HG02981 (cell line): Measurements from ENCODE around the gene NKX3-2.
A peak's percentile ranks its signal among the peaks of the same experiment; 100 is the strongest.

Source experiments
- ATAC-seq: cut with Tn5 transposase; IDR thresholded peaks from one replicate; pipeline ENCODE4 v1.9.1; 2021; ENCODE audit warnings: mild to moderate bottlenecking, moderate library complexity; ENCODE audit not compliant: unreplicated experiment

The NKX3-2 gene

DNA sequence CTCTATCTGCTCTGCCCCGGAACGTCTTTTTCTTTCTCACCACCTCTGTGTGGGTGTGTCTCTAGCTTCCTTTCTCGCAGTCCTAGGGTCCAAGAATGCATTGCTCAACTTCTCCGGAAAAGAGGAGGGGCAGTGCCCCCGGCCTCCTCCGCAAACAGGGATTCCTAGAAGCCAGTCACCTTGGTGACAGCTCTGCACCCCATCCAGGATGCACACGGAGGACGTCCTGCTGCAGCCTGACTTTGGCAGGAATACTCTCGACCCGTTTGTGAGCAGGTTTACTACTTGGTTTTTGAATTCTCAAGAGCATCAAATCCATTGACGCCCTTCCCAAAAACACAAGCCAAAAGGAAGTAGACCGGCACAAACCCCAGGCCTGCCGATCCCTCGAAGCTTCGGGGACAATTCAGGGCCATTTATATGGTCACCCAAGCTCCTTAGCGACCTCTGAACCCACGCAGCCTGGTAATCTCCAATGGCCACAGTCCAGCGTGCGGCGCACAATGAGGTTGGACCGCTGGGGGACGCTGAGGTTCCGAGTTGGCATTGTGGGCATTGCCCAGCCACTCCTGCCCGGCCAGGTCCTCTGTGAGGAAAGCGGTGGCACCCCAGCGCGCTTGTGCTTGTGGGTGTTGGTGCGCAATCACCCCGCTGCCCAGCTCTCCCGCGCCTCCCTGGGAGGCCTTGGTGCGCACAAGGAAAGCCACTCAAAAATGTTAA is 9.8 kb downstream of the NKX3-2 start:
- no peak for ATAC-seq

- ATAC-seq: no peak
Observed at GRCh38 chr4:13533670-13534343, 10.5 kb downstream of the NKX3-2 start.

- ATAC-seq: no peak
Observed at GRCh38 chr4:13531625-13531998, 12.7 kb downstream of the NKX3-2 start.

DNA sequence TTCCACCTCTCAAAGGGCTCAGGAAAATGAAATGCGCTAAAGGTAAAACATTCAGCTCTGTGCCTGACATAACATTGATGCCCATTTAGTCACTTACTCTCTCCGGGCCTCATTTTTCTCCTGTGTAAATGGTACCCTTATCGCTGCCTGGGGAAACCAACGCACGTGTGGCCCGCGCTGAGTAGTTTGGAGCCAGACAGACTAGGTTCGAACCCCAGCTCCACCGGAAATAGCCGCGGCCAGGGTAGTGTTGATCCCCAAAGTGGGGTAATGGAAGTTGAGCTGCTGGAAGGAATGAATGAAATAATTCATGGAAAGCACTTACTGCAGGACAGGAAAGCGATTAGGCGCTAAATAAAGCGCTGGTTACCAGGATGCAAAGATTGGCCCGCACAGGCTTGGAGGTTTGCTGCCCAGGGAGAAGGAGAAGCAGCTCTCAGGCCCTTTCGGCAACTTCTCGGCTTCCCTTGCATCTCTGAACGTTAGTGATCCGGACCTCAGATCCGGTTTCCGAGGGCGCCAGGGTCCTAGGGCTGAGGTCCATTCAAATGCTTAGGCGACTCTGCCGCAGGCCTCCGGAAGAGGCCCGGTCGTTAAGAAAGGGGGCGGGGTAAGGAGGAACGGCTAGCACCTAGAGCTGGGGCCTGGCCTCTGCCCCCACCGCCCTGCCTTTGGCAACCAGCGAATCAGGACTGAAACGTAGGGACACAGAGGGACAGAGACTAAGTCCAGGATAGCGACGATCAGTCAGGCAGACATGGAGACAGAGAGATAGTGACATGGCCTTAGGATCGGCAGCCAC is 13.3 kb downstream of the NKX3-2 start:
- ATAC-seq: no peak

GRCh38 chr4:13529128-13529919 is 15.0 kb downstream of the NKX3-2 start:
- no peak for ATAC-seq

DNA sequence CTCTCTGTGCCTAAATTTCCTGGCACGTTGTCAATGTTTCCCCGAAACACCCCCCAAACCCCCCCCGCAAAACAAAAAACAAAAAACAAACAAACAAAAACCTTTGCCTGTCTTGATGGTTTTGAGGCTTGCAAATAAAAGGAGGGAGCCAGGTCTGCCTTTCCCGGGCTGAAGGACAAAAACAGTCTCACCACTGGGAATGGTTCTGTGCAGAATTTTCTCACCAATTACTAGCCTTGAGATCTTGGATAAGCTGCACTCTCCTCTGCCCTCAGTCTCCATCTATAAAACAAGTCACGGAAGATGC is 15.5 kb downstream of the NKX3-2 start:
- no peak for ATAC-seq

DNA sequence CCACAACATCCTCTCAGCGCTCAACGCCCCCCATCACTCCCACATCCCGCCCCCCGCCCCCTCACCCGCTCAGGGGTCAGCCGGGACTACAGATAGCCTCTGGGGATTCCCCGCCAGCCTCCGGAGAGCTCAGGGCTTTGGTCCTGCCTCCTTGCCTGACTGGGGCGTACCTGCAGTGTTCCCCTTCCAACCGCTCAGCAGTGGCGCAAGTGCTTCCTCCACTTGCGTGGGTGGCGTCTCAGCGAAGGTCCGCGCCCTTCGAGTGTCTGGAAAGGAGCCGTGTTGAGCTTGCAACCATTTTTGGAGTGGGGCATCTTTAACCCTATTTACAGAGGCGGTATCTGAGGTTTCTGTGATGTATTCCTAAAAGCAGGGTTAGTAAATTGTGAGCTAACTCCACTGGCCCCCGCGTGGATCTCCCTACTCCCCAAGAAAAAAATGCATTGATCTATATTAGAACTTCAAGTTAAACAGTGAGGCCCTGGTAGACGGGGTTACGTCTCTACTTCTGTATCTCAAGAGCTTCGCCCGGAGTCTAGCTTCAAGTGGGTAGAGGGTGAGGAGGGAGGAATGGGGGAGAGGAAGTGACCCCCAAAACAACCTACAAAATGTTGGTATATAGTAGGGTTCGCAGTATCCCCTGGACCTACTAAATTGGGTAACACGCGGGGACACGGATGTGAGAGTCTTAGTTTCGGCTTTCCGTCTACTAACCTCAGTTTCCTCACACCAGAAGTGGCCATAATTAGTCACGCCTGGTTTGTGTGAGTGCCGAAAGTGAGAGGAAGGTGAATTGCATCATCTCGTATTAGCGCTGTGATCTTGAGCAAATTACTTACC is 16.1 kb downstream of the NKX3-2 start:
- ATAC-seq: peak; percentile 78

DNA sequence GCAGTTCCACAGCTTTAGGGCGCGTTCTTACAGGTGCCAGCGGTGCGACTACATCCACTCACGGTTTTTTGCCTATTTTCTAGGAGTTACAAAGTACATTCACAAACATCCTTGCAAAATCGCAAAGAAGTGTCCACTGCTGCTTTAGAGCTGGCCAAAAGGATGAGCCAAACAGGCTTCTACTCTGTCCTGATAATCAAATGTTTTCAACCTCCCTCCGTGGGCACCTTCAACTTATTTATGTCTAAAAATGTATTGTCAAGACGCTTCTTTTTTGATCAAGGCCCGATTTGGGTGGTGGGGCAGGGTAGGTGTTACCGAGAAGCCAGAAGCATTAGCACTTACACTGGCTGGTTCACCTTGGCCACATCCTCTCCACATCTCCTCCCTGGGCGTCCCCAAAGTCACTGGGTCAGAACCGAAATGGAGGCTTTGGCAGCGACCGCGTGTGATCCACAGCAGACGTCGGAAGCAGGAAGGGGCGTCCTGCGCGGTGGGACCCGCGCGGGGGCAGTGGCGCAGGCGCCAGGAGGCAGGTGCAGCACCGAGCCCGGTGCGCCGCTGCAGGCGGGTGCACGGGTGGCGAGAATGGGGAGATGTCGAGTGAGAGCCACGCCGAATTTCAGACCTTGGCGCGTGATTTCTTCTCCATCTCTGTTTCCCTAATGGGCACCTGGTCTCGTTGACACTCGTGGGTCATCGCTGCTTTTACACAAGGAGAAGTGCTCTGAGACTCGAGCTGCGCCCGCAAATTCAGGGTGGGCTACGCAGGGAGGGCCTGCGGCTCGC is 16.9 kb downstream of the NKX3-2 start:
- no peak for ATAC-seq

DNA sequence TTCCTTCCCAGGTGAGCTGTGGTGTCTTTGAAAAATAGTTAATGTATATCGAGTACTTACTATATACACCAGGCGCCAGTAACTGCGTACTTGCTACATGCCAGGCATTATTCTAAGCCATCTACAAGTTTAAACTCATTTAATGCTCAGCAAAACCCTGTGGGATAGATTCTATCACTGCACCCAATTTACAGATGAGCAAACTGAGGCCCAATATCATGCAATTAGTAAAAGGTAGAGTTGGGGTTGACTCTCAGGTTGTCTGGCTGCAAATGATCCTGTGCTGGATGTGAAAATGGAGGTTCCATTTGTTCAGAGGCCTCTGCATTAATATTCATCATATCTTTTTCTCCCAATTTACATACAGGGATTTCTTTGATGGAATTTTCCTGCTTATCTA is 17.6 kb downstream of the NKX3-2 start:
- ATAC-seq: no peak

DNA sequence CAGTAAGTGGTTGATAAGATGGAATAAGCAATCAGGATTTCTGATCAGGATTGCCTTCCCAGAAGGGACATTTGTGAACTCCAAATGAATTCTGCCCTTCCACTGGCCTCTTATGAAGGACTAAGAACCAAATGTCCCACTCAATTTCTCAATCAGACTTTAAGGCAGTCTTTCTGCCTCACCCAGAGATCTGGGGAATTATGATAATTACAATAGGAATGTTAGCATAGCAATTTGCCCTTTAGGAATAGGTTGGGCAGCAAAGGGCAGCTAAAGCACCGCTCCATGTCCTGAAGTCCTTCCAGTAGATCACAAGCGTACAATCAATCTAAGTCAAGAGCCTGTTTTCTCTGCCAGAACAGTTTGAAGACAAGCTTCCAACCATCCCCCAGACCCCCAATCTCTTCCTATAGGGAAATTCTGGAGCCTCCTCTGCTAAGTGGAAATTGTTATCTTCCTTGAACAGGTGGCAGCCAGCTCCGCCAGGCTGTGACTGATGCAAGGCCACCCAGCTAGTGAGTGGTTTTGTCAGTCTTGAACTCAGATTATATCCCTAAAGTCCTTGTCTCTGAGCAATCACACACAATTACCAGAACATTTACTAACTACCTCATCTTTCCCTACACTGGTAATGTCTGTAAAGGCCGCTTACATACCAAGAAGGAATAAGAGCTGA is 18.6 kb downstream of the NKX3-2 start:
- ATAC-seq: no peak

- ATAC-seq: no peak
Observed at GRCh38 chr4:13524504-13525243, 19.6 kb downstream of the NKX3-2 start.

DNA sequence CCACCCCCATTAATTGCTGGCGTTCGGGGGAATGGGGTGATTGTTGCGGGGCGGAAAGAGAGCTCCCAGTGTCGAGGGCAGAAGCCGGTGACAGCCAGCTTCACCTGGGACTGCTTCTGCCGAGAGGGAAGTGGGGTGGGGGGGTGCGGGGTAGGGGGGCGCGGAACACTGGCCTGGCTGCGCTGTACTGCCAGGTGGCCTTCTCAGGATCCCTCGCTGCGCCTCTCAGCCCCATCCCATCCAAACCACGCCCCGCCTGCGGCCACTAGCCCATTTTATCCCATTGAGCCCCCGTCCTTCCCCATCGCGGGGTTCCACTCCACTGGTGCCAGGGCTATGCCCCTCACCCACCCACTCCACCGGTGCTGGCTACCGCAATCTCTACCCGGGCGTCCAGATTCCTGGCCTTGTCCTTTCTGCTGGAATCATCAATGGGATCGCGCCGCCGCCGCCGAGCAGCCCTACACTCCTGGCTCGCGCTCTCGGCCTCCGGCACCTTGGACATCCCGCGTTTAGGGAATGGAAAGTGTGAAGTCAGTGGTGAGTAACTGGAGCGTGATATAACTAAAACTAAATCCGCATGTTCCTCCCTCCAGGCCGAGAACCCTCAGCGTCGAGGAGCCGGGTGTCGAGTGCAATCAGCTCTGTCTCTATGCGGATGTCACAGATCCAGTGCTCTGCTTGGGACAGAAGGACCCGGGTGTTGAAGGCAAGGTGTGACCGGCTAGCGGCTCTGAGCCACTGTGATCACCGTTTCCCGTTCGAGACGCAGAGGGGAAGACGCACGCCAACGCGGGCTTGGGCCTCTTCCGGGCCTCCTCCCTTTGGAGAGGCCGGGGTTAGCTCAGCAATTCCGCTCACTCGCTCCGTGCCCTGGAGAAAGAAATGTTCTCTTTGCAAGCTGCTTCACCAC is 20.5 kb downstream of the NKX3-2 start:
- no peak for ATAC-seq

- no peak for ATAC-seq
Observed at GRCh38 chr4:13523105-13523477, 21.2 kb downstream of the NKX3-2 start.

DNA sequence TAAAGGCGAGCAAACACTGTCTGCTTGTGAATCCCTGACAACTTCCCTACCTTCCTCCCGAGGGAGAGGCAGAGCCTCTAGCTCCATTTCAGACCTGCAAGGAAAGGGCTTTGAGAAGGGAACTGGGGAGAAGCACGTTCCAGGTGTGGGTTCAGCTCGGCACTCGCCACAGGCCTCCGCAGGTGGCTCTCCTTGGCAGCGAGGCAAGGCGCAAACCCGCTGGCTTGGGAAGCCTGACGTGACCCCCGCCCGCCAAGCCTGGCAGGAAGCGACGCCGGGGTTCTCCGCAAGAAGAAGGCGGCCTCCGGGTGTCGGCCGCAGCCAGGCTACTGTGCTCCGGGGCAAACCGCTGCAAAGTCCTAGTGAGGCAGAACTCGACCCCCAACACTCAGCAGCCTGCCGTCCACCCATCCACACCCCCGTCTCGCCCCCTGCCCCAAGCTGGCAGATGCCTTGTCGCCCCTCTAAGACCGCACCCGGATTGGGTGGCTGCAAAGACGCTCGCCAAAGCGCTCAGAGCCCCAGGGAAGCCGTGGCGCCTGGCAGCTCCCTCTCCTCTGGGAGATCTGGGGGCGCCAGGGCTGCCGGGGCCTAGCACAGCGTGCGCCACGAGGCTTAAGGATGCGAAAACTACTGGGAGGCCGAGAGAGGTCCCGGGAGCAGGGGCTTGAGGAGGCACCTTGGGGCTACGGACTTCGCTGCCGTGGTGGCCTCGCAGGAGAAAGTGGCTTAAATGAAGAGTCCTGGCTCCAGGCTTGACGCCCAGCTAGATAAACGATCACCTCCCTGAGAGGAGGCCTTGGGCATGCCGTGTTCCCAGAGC is 21.8 kb downstream of the NKX3-2 start:
- no peak for ATAC-seq

GRCh38 chr4:13521047-13521446 is 23.3 kb downstream of the NKX3-2 start:
- no peak for ATAC-seq

GRCh38 chr4:13516315-13516860 is 27.9 kb downstream of the NKX3-2 start:
- ATAC-seq: no peak
